GM21619 (cell line): ENCODE measurements around the gene BTBD10.
"Not testable (repeated sequence)": the region's sequence is repeated elsewhere in the genome, so short reads cannot be mapped to it uniquely, and the experiment has no call there.

Source experiments
- ATAC-seq: cut with Tn5 transposase; IDR thresholded peaks from one replicate; pipeline ENCODE4 v1.9.1; 2021; ENCODE audit not compliant: unreplicated experiment

Gene BTBD10

DNA sequence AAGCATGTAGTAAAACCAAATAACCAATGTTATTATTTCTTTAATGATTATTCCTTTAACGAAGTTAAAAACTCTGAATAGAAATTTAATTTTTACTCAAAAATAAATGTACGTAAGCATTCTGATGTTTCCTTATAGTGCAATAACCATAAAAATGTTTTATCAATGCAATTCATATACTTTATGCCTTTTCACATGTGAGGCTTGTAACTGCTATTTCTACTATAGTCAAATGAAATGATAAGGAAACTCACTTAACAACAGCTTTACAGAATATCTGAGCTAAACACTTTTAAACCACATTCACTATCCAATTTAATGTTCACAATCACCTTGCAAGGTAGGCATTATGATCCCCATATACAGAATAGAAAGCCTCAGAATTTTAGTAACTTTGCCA, 17.4 kb downstream of the BTBD10 start:
- no peak for ATAC-seq

DNA sequence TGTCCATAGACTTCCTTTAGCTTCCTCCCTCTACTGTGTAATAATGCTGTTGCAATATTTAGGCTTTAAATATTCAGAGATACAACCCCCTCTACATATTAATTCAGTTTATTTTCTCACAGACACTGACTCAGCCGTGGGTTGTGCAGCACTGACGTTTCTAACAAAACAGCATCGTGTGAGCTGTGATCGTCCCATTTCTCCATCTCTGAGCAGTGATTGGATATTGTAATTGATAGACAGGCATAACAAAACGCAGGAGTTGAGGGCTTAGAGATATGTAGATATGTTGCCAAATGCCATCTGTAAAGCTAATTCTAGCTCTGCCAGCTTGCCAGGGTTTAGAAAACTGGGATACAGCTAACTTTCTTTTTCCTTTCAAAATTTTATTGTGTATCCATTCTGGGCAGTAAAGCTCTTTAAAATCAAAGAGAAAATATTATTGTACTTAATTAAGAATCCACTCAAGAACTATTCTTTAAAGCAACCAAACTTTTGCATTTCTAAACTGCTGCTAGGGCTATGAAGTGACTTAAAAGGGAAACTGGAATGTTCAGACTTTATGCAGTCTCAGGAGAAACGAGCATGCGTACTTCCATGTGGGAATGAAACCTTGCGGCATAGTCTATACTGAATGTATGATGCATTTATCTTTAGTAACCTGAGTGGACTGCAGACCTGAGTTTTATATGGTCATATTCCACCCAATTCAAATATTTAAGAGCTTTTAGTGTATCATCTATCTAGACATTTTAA, 22.7 kb downstream of the BTBD10 start:
- ATAC-seq, result no peak

DNA sequence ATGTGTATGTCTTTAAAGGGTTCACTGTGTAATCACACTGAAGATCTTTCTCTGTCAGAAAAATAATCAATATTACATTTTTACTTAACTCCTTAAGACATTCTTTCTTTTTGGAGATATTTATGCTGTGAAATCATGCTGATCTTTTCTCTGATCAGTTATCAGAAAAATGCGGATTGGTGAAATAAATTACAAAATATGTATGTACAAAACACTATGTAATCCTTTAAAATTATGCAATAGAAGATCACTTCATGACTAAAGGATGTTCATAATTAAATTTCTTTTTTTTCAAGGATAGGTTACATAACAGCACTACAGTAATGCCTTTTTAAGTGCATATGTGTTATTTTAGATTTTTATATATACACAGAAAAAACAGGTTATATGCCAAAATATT, 24.7 kb downstream of the BTBD10 start:
- no peak for ATAC-seq

DNA sequence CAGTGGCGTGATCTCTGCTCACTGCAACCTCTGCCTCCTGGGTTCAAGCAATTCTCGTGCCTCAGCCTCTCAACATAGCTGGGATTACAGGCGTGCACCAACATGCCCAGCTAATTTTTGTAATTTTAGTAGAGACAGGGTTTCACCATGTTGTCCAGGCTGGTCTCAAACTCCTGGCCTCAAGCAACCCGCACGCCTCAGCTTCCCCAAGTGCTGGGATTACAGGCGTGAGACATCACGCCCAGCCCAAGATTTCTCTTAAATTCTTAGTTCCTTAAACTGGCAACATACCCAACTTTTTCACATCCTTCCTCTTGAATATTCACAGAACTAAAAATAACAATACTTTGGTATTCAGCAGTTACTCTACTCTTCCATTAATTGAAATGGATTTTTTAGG, 26.2 kb downstream of the BTBD10 start:
- ATAC-seq, result not testable (repeated sequence)

DNA sequence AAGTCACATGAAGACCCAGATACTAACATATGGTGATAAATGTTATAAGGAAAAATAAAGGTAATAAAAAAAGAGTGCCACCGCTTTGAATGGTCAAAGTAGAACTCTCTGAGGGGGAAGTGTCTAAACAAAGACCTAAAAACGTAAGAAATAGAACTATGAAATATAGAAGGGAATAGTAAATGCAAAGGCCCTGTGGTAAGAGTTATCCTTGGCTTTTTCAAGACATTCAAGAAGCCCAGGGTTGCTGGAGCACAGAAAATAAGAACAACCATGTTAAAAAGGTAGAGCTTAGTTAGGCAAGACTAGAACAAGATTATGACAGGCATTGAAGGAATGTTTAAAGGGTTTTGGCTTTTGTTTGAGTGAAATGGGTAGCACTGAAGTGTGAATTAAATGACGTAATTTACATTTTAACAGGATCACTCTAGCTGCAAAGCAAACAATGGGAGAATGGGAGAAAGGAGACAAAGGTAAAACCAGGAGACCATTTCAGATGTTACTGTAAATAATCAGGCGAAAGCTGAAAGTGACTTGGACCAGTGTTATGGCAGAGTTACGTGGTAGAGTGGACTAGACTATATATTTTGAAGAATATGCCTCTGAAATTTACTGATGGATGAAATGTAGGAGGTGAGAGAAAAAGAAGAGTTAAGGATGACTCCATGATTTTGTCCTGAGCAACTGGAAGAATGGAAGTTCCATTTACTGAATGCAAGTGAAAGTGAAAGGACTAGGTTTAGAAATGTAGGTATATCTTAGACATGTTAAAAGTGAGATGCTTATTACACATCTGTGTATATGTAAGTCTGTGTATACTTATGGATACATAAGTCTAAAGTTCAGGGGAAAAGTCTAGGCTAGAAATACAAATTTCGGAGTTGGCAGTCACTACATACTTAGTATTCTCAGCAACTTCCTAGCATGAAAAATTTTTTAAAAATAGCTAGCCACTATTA, 28.5 kb downstream of the BTBD10 start:
- no peak for ATAC-seq

DNA sequence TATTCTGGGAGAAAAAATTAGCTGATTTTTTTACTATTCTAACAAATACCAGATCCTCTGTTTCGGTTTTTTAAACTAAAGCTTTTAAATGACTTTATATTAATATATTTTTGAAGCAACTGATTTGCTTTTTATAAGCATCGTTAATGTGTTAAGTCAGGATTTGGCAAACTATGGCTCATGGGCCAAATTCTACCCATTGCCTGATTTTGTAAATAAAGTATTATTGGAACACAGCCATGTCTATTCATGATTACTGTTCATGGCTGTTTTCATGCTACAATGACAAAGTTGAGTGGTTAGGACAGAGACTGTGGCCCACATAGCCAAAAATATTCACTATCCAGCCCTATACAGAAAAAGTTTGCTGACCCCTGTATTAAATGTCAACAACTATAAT, 29.6 kb downstream of the BTBD10 start:
- ATAC-seq, result no peak

DNA sequence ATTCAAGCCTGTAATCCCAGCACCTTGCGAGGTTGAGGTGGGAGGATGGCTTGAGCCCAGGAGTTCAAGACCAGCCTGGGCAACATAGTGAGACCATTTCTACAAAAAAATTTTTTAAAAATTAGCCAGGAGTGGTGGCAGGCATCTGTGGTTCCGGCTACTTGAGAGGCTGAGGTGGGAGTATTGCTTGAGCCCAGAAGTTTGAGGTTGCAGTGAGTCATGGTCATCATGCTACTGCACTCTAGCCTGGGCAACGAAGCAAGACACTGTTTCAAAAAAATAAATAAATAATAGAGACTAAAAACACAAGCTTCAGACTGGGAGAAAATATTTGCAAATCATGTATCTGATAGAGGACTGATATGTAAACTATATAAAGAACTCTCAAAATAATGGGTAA, 33.2 kb downstream of the BTBD10 start:
- no peak for ATAC-seq

DNA sequence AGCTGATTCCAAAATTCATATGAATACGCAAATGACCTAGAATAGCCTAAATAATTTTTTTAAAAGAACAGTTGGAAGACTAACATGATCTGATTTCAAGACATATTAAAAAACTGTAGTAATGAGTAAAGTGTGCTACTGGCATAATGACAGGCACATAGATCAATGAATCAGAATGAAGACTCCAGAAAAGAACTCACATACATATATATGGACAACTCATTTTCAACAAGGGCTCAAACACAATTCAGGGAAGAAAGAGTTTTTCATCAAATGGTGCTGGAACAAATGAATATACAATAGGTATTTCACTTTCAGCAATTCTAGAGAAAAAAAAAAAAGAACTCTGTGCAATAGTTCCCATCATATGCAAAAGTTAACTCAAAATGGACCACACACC, 33.7 kb downstream of the BTBD10 start:
- no peak for ATAC-seq

DNA sequence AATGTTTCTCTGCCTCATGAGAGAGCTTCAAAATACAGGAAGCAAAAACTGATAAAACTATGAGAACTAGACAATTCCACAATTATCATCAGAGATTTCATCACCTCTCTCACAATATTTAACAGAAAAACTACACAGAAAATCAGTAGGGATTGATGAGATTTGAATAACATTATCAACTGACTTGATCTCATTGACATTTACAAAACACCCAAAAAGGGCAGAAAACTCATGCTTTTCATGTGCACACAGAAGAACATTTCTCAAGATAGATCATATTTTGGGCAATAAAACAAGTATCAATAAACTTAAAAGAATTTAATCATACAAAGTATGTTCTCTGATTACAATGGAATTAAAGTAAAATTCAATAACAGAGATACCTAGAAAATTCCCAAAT, 35.6 kb downstream of the BTBD10 start:
- no peak for ATAC-seq

DNA sequence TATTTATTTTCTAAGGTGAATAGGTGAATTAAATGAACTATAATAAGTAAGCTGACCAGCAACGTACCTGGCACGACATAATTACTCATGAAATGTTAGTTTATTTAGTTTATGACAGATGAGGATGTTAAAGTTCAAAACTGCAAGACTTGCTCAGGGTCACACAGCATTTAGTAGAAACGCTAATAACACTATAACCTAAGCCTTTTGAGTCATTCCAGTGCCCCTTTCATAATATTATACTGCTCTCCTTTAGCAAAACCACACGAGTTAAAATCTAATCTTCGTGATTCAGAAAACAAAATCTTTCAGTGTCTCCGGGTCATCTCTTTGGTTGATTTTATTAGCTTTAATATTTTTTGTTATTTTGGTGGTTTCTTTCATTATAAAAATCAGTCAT, 39.6 kb downstream of the BTBD10 start:
- ATAC-seq, result no peak

DNA sequence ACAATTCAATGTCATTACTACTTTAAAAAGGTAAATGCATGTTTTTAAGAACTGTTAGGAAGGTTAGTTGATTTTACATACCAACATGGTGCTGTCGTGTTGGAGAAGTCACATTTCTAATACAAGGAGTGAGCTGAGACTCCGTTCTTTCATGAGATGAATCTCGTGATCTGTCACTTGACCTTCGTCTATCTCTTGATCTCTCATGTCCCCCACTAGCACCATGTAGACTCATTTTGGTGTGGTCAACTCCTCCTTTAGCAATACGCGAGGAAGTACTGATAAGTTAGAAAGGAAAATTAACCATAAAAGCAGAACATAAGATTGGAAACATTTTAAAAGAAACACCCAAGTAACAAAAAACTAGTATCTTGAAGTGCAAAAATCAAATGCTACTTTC, 41.5 kb downstream of the BTBD10 start:
- ATAC-seq, result no peak

DNA sequence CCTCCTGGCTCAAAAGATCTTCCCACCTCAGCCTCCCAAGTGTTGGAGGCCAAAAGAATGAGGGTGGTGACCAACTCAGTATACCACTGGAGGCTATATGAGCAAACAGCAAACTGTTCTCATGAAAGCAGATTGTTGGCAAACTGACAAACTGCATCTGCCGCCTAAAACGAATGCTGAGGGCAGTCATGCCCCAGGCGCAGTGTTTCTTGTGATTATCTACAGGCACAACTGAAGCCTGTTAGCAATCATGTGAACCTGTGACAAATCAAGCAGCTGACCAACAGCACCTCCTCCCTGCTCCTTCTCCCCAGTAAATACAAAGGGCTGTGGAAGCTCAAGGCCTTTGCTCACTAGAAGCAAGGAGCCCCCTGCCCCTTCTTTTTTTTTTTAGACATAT, 47.8 kb downstream of the BTBD10 start:
- ATAC-seq, result no peak

DNA sequence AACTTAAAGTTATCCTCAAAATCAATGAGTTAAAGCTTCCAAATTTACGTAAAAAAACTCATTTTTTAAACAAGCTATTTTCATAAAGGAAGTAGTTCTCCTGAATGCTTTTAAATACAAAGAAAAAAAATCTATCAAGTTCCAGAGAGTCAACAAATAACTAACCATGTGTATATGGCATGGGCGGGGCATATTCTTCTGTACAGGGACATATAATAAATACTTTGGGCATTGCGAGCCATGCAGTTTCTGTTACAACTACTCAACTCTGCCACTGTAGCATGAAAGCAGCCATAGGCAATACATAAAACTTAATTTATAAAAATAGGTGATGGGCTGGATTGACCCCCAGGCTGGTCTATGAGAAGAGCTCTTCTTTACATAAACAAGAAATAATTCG, 57.8 kb downstream of the BTBD10 start:
- no peak for ATAC-seq

DNA sequence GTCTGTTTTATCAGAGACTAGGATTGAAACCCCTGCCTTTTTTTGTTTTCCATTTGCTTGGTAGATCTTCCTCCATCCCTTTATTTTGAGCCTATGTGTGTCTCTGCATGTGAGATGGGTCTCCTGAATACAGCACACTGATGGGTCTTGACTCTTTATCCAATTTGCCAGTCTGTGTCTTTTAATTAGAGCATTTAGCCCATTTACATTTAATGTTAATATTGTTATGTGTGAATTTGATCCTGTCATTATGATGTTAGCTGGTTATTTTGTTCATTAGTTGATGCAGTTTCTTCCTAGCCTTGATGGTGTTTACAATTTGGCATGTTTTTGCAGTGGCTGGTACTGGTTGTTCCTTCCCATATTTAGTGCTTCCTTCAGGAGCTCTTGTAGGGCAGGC, 64.7 kb downstream of the BTBD10 start:
- not testable (repeated sequence) for ATAC-seq

DNA sequence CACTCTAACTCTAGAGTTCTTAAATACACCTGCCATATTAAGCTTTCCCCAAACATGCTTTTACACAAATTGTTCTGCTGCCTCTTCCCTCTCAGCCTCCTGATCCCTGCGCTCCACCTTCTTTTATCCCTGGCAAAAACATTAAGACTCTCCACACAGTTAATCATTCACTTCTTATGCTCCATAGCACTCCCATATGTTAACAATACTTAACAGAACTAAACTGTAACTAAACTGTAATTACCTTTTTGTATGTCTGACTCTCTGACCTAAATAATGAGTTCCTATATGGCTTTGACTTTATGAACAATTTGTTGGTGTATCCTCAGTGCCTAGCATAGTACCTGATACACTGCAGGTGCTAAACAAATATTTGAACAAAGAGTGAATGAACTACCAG, 71.8 kb downstream of the BTBD10 start:
- ATAC-seq, result no peak

DNA sequence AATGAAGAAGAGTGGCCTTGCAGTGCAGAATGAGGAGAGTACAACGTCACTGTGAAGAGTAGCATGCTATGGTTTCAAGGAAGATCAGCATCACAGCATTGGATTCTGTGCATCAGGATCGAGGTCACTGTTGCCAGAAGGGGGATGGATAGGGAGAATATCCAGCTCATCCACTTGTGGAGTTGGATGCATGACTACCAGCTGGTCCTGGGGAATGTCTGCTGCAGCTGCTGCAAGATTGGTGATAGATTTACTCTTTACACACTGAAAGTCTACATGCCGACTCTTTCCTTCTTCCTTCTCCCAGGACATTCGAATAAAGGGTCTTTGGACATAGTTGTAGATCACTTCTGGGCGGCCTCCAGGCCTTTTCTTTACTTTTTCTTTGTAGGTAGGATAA, 74.3 kb downstream of the BTBD10 start:
- no peak for ATAC-seq

DNA sequence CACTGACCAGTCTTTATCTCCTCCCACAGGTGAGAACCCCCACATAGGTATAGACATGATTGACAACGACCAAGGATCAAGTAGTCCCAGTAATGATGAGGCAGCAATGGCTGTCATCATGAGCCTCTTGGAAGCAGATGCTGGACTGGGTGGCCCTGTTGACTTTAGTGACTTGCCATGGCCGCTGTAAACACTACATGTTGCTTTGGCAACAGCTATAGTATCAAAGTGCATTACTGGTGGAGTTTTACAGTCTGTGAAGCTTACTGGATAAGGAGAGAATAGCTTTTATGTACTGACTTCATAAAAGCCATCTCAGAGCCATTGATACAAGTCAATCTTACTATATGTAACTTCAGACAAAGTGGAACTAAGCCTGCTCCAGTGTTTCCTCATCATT, 76.5 kb downstream of the BTBD10 start:
- no peak for ATAC-seq

DNA sequence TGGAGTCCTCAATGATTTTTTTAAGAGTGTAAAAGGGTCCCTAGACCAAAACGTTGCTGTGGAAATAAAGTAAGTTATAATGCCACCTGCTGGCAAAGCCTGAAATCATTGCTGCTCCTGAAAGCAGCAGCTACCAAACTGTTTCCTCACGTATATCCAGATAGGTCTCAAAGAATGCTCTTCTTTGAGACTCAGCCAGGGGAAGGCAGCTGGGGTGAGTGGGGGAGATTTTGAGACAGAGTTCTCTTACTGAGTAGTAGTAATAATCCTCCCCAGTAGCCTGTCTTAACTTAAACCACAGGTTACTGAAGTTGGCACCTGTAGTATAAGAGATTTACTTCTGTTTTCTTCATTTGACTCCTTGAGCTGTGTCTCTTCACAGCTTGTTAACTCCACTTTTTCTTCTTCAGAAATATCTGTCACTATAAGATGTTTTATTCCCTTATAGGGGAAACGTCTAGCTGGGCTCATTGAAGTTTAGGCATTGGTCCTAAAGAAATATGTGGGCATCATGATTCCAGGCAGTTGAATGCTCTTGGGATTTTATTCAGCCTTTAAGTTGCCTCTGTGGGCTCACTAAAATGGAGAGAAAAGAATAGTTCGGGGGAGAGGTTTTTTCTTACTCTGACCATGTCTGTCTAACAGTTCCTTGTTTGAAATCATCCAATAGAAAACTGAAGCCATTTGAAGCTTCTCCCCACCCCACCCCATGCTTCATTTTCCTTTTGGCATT, 77.9 kb downstream of the BTBD10 start:
- ATAC-seq, result no peak

DNA sequence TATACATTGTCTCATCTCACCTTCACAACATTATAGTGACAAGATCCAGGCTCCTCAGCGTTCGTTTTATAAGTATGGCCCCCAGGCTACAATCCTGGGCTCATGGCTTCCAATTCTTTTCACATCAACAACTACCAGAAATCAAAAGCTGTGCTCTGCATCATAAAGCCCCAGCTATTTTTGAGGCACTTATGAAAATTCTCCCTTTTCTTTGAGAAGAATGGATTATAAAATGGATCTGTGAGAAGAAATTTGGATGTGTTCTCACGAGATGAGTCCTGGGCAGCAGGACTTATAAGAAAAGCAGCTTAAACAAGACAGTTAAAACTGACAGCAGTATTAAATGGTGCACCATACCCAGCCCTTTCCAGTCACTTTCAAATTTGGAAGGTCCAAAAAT, 80.3 kb downstream of the BTBD10 start:
- no peak for ATAC-seq

DNA sequence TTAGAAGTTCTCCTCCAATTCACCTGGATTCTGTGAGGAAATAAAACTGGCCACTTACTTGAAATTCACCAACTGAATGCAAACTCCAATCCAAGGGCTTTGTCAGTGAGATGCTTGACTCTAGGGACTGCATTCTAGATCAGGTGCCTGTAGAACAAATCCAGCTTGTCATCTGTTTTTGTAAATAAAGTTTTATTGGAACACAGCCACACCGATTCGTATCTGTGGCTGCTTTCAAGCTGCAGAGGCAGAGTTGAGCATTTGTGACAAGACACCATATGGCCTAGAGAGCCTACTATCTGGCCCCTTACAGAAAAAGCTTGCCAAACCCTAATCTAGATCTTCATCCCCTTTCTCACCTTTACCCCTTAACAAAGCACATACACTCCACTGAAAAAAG, 82.3 kb downstream of the BTBD10 start:
- ATAC-seq, result no peak

DNA sequence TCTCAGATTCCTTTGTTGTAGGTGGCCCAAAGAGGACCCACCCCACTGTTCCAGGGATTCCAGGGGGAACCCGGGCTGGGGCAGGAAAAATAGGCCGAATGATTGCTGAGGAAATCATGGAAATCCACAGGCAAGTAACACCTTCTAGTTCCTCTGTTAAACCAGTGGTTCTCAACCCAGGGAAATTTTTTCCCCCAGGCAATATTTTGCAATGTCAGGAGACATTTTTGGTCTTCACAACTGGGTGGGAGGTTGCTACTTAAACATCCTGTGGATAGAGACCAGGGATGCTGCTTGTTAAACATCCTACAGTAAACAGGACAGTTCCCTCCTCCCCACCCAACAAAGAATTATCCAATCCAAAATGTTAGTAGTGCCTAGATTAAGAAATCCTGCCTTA, 84.7 kb downstream of the BTBD10 start:
- no peak for ATAC-seq

DNA sequence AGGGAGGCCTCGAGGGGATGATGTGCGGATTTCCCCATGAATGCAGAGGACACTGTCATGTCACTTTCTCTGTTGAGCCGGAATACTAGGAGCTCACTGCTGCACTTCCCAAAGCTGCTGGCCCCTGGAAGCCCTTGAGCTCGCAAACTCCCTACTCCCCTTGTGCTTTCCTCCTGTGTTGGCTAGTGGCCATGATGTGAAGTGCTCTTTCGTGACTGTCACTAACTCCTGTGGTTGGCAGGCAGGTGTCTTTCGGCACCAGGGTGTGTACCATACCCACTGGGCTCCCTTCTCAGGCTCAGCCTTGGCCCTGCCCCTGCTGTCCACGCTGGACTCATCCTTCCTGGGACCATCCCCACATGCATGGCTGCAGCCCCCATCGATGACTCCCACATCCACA, 86.2 kb downstream of the BTBD10 start:
- ATAC-seq, result no peak
